Fibroblast of pulmonary artery (primary cell): ENCODE data around the gene GAPVD1.

Experiments
- DNase-seq: peaks from one replicate; pipeline ENCODE4 v3.0.0-alpha.2; 2010; ENCODE audit warnings: low read depth
- H3K4me3 ChIP-seq: replicated peaks from 2 replicates; pipeline ENCODE4 v1.5.1; 2011; ENCODE audit warnings: low read depth, mild to moderate bottlenecking, control low read depth, low read length, moderate library complexity
- TF ChIP-seq, protein P1 (sequence below): IDR thresholded peaks from 2 replicates; pipeline ENCODE4 v1.5.1; 2011; ENCODE audit warnings: mild to moderate bottlenecking, control low read depth, low read length, inconsistent platforms; ENCODE audit errors: missing control alignments

Gene GAPVD1

DNA sequence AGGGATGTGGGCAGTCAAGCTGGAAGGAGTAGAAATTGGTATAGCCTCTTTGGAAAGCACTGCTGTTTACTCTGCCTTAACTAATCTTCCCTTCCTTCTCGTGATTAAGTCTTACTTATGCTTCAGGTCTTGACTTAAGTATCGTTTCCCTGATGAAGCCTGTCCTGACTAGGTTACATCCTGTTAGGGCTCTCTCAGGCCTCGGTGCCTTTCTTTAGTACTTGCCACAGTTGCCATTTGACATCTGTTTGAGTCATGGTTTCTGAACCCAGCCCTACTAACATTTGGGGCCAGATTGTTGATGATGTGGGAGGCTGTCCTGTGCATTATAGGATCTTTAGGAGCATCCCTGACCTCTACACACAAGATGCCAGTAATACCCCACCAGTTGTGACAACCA is 94.4 kb downstream of the GAPVD1 start:
- TF ChIP-seq, protein P1, sequence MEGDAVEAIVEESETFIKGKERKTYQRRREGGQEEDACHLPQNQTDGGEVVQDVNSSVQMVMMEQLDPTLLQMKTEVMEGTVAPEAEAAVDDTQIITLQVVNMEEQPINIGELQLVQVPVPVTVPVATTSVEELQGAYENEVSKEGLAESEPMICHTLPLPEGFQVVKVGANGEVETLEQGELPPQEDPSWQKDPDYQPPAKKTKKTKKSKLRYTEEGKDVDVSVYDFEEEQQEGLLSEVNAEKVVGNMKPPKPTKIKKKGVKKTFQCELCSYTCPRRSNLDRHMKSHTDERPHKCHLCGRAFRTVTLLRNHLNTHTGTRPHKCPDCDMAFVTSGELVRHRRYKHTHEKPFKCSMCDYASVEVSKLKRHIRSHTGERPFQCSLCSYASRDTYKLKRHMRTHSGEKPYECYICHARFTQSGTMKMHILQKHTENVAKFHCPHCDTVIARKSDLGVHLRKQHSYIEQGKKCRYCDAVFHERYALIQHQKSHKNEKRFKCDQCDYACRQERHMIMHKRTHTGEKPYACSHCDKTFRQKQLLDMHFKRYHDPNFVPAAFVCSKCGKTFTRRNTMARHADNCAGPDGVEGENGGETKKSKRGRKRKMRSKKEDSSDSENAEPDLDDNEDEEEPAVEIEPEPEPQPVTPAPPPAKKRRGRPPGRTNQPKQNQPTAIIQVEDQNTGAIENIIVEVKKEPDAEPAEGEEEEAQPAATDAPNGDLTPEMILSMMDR, result no peak
- no peak overlapping the region for H3K4me3 ChIP-seq
- no peak for DNase-seq

DNA sequence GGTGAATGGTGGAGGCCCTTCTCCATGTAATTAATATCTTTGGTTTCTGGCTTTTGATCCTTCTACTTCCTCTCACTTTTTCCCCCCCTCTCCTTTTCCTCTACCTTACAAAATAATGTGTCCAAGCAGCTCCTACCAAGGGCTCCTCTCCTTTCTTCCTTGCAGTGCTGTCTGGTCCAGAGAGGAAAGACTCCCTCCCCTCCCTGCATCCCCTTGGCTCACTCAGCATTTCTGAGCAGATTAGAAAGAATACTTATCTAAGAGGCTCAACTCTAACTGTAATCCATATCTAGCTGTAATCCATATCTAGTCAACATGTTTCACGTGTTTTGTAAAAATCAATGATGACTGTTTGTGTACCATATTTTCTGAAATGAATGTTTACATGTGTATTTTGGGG is 97.4 kb downstream of the GAPVD1 start:
- TF ChIP-seq, protein P1, result no peak
- DNase-seq, result no peak

DNA sequence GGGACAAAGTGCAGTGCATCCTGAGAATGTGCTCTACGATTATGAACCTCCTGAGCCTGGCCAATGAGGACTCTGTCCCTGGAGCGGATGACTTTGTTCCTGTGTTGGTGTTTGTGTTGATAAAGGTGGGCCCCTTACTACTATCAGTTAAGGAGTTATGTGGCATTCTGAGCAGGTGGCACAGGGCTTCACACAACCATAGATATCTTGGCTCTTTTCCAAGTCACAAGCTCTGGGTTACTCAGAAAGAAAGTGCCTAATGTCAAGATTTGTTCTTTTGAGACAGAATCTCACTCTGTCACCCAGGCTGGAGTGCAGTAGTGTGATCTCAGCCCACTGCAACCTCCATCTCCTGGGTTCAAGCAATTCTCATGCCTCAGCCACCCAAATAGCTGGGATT is 99.0 kb downstream of the GAPVD1 start:
- H3K4me3 ChIP-seq, result no peak overlapping the region
- TF ChIP-seq, protein P1, result no peak
- no peak for DNase-seq

More for the DNA sequence above, 97.4 kb downstream of the GAPVD1 start:
- H3K4me3 ChIP-seq, result no peak overlapping the region

DNA sequence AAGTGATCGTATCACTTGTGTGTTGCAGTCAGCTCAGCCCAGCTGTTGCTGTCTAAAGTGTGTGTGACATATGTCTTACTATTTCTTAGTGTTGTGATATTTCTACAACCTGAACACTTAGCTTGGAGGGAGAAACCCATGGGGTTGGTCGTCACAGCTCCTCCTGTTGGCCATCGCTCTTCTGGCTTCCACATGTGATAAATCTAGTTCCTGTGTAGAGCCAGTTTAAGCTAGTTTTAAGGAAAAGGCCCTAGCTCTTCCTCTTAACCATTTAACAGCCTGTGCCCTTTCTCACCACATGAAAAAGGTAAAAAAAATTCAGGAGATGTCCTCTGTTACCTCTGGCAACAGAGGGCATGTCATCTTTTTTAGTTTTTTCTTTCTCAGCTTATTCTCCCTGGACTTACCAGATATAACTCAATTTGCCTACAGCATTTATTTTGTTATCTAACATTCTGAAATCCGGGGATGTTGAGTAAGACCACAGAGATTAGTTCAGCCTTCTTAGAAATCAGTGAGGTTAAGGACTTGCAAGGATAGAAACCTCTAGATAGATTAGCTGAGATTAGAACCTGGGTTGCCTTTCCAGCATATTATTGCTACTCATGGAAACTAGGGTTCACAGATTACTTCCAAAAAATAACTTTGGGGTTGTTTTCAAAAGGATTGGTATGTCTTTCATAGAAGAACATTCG is 100.4 kb downstream of the GAPVD1 start:
- TF ChIP-seq, protein P1, result peak; percentile 41
- H3K4me3 ChIP-seq, result no peak overlapping the region
- DNase-seq, result peak; percentile 34

DNA sequence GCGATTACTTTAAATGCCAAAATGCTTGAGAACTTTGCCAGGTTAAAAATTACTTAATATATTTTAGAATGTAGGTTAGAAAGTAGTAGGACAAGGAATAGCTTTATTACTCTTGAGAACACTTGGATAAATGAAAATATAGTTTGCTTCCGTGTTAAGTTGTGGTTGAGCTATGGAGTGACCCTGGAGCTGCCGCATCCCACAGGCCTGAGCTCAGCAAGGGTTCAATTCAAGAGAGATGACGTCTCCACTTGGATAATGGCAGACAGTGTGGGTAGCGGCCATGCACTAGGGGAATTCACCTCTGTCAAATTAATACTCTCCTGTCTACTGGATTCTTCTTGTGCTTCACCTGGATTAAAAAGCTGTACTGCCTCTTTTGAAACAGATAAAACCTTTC is 105.0 kb downstream of the GAPVD1 start:
- TF ChIP-seq, protein P1, result no peak
- no peak overlapping the region for H3K4me3 ChIP-seq
- DNase-seq, result no peak

DNA sequence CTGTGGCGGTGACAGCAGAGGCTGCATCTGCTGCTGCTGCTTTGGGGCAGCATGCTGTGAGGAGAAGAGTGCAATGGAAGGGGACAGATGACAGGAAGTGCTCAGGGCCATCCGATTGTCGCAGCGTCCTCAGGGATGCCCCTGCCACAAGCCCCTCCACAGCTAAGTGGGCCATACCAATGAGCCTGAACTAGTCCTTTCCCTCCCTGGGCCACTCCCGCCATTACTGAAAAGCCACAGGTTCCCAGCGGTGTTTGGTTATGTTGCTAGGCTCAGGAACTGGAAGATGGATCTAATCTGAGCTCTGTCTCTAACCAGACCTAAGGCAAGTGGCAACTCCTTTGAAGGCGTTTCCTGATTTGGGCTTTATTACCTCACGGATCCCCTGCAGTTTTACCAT is 109.2 kb downstream of the GAPVD1 start:
- H3K4me3 ChIP-seq, result no peak overlapping the region
- no peak for DNase-seq
- TF ChIP-seq, protein P1, result no peak
